Mesothelial cell of epicardium (in vitro differentiated cells): ENCODE measurements around the gene DCUN1D2. TPM values are rescaled to one million over a fixed set of nuclear protein-coding genes. Genes with fewer than 3 reads are reported as not detected.

Source experiments
- DNase-seq, 2 experiments: peaks; one replicate each; pipeline ENCODE4 v3.0.0; 2021; ENCODE audit warnings: low spot score in 2 of 2; ENCODE audit not compliant: unreplicated experiment in 2 of 2
- H3K27ac Mint-ChIP-seq: 2 replicates; pipeline ENCODE4 v1.8.0; 2021; ENCODE audit warnings: mixed read lengths
- H3K27me3 Mint-ChIP-seq: 2 replicates; pipeline ENCODE4 v1.8.0; 2021; ENCODE audit warnings: low read depth, mixed read lengths
- H3K36me3 Mint-ChIP-seq: 2 replicates; pipeline ENCODE4 v1.8.0; 2021; ENCODE audit warnings: mixed read lengths
- H3K4me1 Mint-ChIP-seq: 2 replicates; pipeline ENCODE4 v1.8.0; 2021; ENCODE audit warnings: mixed read lengths
- H3K4me3 Mint-ChIP-seq: 2 replicates; pipeline ENCODE4 v1.8.0; 2021; ENCODE audit warnings: mild to moderate bottlenecking, moderate library complexity, mixed read lengths
- H3K9me3 Mint-ChIP-seq: 2 replicates; pipeline ENCODE4 v1.8.0; 2021; ENCODE audit warnings: mixed read lengths
- total RNA-seq: library from RNA; stranded (reverse); gene quantifications from 3 replicates; pipeline ENCODE4 v1.2.1, GENCODE V29; 2021
- TF ChIP-seq, protein P1 (sequence below): fragments of 200-600 bp; sonication (generic); IDR thresholded peaks from one replicate; pipeline ENCODE4 v1.5.0; 2021; ENCODE audit warnings: antibody characterized with exemption; ENCODE audit not compliant: unreplicated experiment

The DCUN1D2 gene
- total RNA-seq, 1 donor from 2014 or later, result 40.2 TPM

DNA sequence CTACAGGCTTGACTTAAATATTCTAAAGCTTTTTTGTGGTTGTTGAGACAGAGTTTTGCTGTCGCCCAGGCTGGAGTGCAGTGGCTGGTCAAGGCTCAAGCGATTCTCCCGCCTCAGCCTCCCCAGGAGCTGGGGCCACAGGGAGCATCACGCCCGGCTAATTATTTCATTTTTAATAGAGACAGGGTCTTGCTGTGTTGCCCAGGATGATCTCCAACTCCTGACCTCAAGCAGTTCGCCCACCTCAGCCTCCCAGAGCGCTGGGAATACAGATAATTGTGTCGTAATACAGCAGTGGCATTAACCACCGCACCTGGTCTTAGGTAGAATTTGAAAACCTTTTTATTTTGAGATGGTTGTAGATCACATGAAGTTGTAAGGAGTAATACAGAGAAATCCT is 1.5 kb upstream of the DCUN1D2 start:
- peak overlapping the region; percentile 81 for H3K4me3 Mint-ChIP-seq

DNA sequence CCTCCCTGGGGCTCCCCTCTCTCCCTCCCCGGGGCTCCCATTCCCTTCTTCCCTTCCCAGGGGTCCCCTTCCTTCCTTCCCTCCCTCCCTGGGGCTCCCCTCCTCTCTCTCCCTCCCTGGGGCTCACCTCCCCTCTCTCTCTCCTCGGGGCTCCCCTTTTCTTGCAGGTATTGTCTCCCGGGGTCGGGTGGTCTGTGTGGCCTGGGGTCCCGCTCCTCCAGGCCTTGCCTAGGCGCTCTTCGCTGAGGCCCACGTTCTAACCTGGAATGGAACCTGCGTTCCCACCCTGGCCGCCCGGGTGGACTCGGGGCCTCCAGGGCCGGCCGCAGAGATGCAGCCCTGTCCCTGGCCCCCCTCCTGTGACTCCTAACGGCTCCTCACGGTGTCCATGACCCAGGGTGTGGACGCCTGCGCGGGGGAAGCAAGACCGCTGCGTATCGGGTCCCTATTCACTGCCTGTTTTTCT is 940 bp upstream of the DCUN1D2 start:
- Mint-ChIP-seq H3K4me3 (peak overlapping the region; percentile 81), H3K27ac (peak overlapping the region; percentile 91)

More for the DNA sequence above, 1.5 kb upstream of the DCUN1D2 start:
- Mint-ChIP-seq H3K36me3 (peaks cover 3% of the 10 kb centered on the region), H3K9me3 (no peaks in the 10 kb centered on the region), H3K4me1 (peaks cover 63% of the 10 kb centered on the region), H3K27me3 (no peaks in the 10 kb centered on the region), H3K27ac (peak overlapping the region; percentile 91)
- no peak for DNase-seq
- TF ChIP-seq, protein P1, sequence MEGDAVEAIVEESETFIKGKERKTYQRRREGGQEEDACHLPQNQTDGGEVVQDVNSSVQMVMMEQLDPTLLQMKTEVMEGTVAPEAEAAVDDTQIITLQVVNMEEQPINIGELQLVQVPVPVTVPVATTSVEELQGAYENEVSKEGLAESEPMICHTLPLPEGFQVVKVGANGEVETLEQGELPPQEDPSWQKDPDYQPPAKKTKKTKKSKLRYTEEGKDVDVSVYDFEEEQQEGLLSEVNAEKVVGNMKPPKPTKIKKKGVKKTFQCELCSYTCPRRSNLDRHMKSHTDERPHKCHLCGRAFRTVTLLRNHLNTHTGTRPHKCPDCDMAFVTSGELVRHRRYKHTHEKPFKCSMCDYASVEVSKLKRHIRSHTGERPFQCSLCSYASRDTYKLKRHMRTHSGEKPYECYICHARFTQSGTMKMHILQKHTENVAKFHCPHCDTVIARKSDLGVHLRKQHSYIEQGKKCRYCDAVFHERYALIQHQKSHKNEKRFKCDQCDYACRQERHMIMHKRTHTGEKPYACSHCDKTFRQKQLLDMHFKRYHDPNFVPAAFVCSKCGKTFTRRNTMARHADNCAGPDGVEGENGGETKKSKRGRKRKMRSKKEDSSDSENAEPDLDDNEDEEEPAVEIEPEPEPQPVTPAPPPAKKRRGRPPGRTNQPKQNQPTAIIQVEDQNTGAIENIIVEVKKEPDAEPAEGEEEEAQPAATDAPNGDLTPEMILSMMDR, result no peak

DNA sequence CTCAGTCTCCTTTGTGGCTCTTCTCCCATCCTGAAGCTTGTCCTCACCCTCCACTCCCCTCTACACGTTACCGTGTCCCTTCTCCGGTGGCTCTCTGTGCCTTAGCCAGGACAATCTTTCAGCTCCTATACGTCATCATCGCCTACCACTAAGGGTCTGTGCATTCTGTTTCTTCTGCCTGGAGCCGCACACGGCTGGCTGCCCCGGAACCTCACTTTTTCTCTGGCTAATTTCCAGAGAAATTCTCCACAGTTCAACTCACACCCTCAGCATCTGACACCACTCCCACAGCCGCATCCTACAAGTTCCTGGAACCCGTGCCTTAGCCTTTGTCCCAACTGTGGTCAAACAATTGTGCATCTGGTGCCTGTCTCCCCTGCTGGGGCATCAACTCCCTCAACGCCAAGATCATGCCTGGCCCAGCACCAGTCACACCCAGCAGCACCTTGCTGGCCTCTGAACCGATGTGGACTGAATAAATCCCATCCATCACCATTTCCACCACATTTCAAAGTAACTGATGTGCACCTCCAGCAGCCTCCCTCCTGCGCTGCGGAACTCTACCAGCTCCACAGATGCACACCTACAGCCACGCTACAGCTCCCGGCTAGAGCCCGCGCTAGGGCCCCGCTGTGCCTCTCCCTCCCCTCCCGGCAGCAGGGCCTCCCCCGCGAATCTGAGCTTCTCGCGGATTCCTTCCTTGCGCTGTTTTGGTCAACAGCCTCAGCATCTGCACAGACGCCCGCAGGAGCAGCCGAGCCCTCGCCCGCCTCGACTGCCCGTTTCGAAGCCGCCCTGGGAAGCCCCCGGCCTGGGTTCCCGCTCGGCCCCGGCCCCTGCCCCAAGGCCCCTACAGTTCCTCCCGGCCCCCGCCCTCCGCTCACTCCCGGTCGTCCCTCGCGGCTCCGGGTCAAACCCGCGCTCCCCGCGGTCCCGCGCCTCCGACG is 689 bp downstream of the DCUN1D2 start:
- Mint-ChIP-seq H3K36me3 (no peaks in the 10 kb centered on the region), H3K27ac (peak overlapping the region; percentile 84), H3K4me1 (peaks cover 61% of the 10 kb centered on the region), H3K4me3 (peak overlapping the region; percentile 71), H3K27me3 (no peaks in the 10 kb centered on the region), H3K9me3 (no peaks in the 10 kb centered on the region)
- peak in 1 of 2 experiments; percentile 62 for DNase-seq
- TF ChIP-seq, protein P1, result no peak

More for the DNA sequence above, 940 bp upstream of the DCUN1D2 start:
- Mint-ChIP-seq H3K27me3 (no peaks in the 10 kb centered on the region), H3K36me3 (peaks cover 3% of the 10 kb centered on the region), H3K9me3 (no peaks in the 10 kb centered on the region), H3K4me1 (peaks cover 68% of the 10 kb centered on the region)
- DNase-seq, result peak in 1 of 2 experiments; percentile 44
- TF ChIP-seq, protein P1, result no peak

DNA sequence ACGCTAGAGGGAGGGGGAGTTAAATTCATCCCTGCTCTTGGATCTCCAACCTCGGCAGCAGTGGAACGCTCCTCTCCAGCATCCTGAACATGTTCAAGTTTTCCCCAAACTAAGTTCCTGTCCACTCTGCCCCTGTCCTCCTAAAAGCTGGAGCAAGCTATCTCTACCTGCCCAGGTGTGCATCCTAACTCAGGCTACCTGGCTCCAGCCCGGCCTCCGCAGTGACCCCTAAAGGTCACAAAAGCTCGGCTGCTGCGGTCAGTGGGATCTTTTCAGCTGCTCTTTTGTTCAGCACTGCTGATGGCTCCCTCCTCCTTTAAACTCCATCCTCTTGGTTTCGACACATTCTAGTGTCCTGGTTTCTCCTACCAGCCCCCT is 1.4 kb downstream of the DCUN1D2 start:
- Mint-ChIP-seq H3K9me3 (no peaks in the 10 kb centered on the region), H3K4me1 (peaks cover 58% of the 10 kb centered on the region), H3K27ac (peak overlapping the region; percentile 84), H3K27me3 (no peaks in the 10 kb centered on the region), H3K4me3 (peak overlapping the region; percentile 71), H3K36me3 (no peaks in the 10 kb centered on the region)
- DNase-seq, result no peak
- TF ChIP-seq, protein P1, result no peak

DNA sequence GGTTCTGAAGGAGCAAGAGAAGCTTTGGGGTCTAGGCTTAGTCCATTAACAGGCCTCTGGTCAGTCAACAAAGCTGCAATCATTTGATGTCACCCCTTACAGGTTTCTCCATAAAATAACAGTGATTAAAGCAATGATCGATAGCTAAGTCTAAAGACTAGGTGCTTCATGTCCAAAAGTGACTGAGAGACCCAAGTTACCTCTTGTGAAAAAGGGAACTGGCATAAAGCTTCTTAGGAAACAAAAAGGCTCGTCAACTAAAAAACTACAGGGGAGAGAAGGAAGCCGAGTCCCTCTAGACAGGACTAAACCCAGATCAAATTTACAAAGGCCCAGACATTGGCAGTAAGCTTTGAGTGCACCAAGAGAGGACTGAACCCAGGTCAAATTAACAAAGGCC is 2.2 kb downstream of the DCUN1D2 start:
- H3K36me3 Mint-ChIP-seq, result peaks cover 2% of the 10 kb centered on the region
- H3K27me3 Mint-ChIP-seq, result no peaks in the 10 kb centered on the region
- DNase-seq, result no peak
- H3K27ac Mint-ChIP-seq, result no peak overlapping the region
- TF ChIP-seq, protein P1, result no peak
- H3K4me3 Mint-ChIP-seq, result peak overlapping the region; percentile 25
- H3K9me3 Mint-ChIP-seq, result no peaks in the 10 kb centered on the region
- H3K4me1 Mint-ChIP-seq, result peaks cover 50% of the 10 kb centered on the region
